Endothelial cell (in vitro differentiated cells): ENCODE data around the gene TNS4. TPM values are rescaled to one million over a fixed set of nuclear protein-coding genes. Genes with fewer than 3 reads are reported as not detected.

Source experiments
- DNase-seq: peaks from one replicate; pipeline ENCODE4 v3.0.0; 2021; ENCODE audit warnings: low spot score
- H3K27ac Mint-ChIP-seq: one replicate; pipeline ENCODE4 v1.8.0; 2021; ENCODE audit warnings: mixed read lengths, inconsistent platforms; ENCODE audit not compliant: unreplicated experiment
- H3K27me3 Mint-ChIP-seq: one replicate; pipeline ENCODE4 v1.8.0; 2021; ENCODE audit warnings: mild to moderate bottlenecking, moderate library complexity, mixed read lengths, inconsistent platforms; ENCODE audit not compliant: unreplicated experiment
- H3K36me3 Mint-ChIP-seq: one replicate; pipeline ENCODE4 v1.8.0; 2021; ENCODE audit warnings: mild to moderate bottlenecking, low read depth, mixed read lengths, inconsistent platforms; ENCODE audit not compliant: unreplicated experiment
- H3K4me1 Mint-ChIP-seq: one replicate; pipeline ENCODE4 v1.8.0; 2021; ENCODE audit warnings: mild to moderate bottlenecking, mixed read lengths, inconsistent platforms; ENCODE audit not compliant: unreplicated experiment
- H3K4me3 Mint-ChIP-seq: one replicate; pipeline ENCODE4 v1.8.0; 2021; ENCODE audit warnings: mild to moderate bottlenecking, mixed read lengths, inconsistent platforms; ENCODE audit not compliant: unreplicated experiment
- H3K9me3 Mint-ChIP-seq: one replicate; pipeline ENCODE4 v1.8.0; 2021; ENCODE audit warnings: mixed read lengths, inconsistent platforms; ENCODE audit not compliant: unreplicated experiment
- CTCF ChIP-seq: fragments of 200-600 bp; sonication (generic); IDR thresholded peaks from one replicate; pipeline ENCODE4 v1.5.0; 2021; ENCODE audit warnings: antibody characterized with exemption; ENCODE audit not compliant: unreplicated experiment
- total RNA-seq: library from RNA; stranded (reverse); fragmentation: NEBNext Ultra II Directional; extraction: Animal tissue kit (Norgen Biotek cat#: 25700); gene quantifications from one replicate; pipeline ENCODE4 v1.2.1, GENCODE V29; 2021; ENCODE audit not compliant: unreplicated experiment

Gene TNS4
- total RNA-seq, 1 donor from 2014 or later, result 0.08 TPM

- H3K4me1 Mint-ChIP-seq, result peaks cover 63% of the 10 kb centered on the region
- H3K27ac Mint-ChIP-seq, result peak overlapping the region; percentile 70
These were observed 46.8 kb downstream of the TNS4 start for GRCh38 chr17:40454613-40454995.

GRCh38 chr17:40453881-40454612, 47.4 kb downstream of the TNS4 start:
- Mint-ChIP-seq H3K4me3 (peak overlapping the region; percentile 76), H3K4me1 (peaks cover 62% of the 10 kb centered on the region), H3K9me3 (no peaks in the 10 kb centered on the region), H3K27ac (peak overlapping the region; percentile 70), H3K27me3 (no peaks in the 10 kb centered on the region), H3K36me3 (peaks cover 55% of the 10 kb centered on the region)
- no peak for DNase-seq
- TF ChIP-seq CTCF, result no peak

More at GRCh38 chr17:40454613-40454995, 46.8 kb downstream of the TNS4 start:
- TF ChIP-seq CTCF, result no peak
- Mint-ChIP-seq H3K9me3 (no peaks in the 10 kb centered on the region), H3K36me3 (peaks cover 58% of the 10 kb centered on the region), H3K27me3 (no peaks in the 10 kb centered on the region), H3K4me3 (peak overlapping the region; percentile 76)
- DNase-seq, result no peak

- H3K36me3 Mint-ChIP-seq, result peaks cover 56% of the 10 kb centered on the region
- H3K4me3 Mint-ChIP-seq, result peak overlapping the region; percentile 69
- H3K4me1 Mint-ChIP-seq, result peaks cover 66% of the 10 kb centered on the region
- DNase-seq, result no peak
- no peak for TF ChIP-seq CTCF
- H3K9me3 Mint-ChIP-seq, result no peaks in the 10 kb centered on the region
- H3K27ac Mint-ChIP-seq, result no peak overlapping the region
- H3K27me3 Mint-ChIP-seq, result peaks cover 2% of the 10 kb centered on the region
These were observed 48.5 kb downstream of the TNS4 start for GRCh38 chr17:40452921-40453378.

- Mint-ChIP-seq H3K4me1 (peaks cover 66% of the 10 kb centered on the region), H3K27me3 (peaks cover 2% of the 10 kb centered on the region), H3K9me3 (no peaks in the 10 kb centered on the region), H3K27ac (peak overlapping the region; percentile 61), H3K36me3 (peaks cover 55% of the 10 kb centered on the region), H3K4me3 (peak overlapping the region; percentile 81)
- no peak for TF ChIP-seq CTCF
- DNase-seq, result no peak
These were observed 49.1 kb downstream of the TNS4 start for GRCh38 chr17:40452216-40452787.

GRCh38 chr17:40451420-40451819, 50.0 kb downstream of the TNS4 start:
- no peaks in the 10 kb centered on the region for H3K9me3 Mint-ChIP-seq
- H3K36me3 Mint-ChIP-seq, result peaks cover 51% of the 10 kb centered on the region
- H3K27me3 Mint-ChIP-seq, result peaks cover 2% of the 10 kb centered on the region
- DNase-seq, result no peak
- TF ChIP-seq CTCF, result no peak
- peaks cover 72% of the 10 kb centered on the region for H3K4me1 Mint-ChIP-seq
- H3K27ac Mint-ChIP-seq, result no peak overlapping the region
- H3K4me3 Mint-ChIP-seq, result peak overlapping the region; percentile 69
